K562 (cell line): ENCODE results near the gene ACYP2. TPM values are rescaled to one million over a fixed set of nuclear protein-coding genes. Genes with fewer than 3 reads are reported as not detected.

Source experiments
- CTCFL ChIP-seq: IDR thresholded peaks from 2 replicates; pipeline ENCODE4 v1.6.1; 2011; ENCODE audit warnings: borderline replicate concordance, low read depth, mild to moderate bottlenecking, moderate library complexity, low read length; ENCODE audit not compliant: insufficient read depth, poor library complexity, severe bottlenecking
- JUN ChIP-seq, 2 experiments: sonication (generic) in 1 of 2; formaldehyde crosslinking in 1 of 2; IDR thresholded peaks; 2 replicates each; pipeline versions ENCODE4 v1.6.1 to v1.8.0; 2012 to 2022; ENCODE audit warnings: borderline replicate concordance in 2 of 2, mild to moderate bottlenecking in 2 of 2, improper control_type of control experiment in 1 of 2, low read depth in 1 of 2, low read length in 1 of 2, missing genetic modification reagents in 1 of 2
- MXD1 ChIP-seq: fragments of 250-450 bp; sonication (Bioruptor Pico); IDR thresholded peaks from 2 replicates; pipeline ENCODE4 v1.8.0; 2021; ENCODE audit warnings: borderline replicate concordance, mild to moderate bottlenecking, moderate library complexity; ENCODE audit not compliant: poor library complexity, severe bottlenecking
- MYBL2 ChIP-seq, 2 experiments: fragments of 450-650 bp in 1 of 2; sonication (generic) in 1 of 2; formaldehyde crosslinking in 1 of 2; IDR thresholded peaks; 2 replicates each; pipeline versions ENCODE4 v1.6.1 to v1.8.1; 2017 to 2022; ENCODE audit warnings: borderline replicate concordance in 1 of 2, inconsistent platforms in 1 of 2, low read depth in 1 of 2, mild to moderate bottlenecking in 1 of 2, missing genetic modification reagents in 1 of 2, moderate library complexity in 1 of 2
- PTBP1 ChIP-seq: fragments of 200-400 bp; formaldehyde crosslinking; IDR thresholded peaks from 2 replicates; pipeline ENCODE4 v1.6.1; 2017; ENCODE audit warnings: low read depth, low read length
- RBM15 ChIP-seq: fragments of 200-400 bp; formaldehyde crosslinking; IDR thresholded peaks from 2 replicates; pipeline ENCODE4 v1.6.1; 2018; ENCODE audit warnings: mild to moderate bottlenecking, low read length, moderate library complexity; ENCODE audit not compliant: insufficient read depth
- TAL1 ChIP-seq: fragments of 450-650 bp; IDR thresholded peaks from 2 replicates; pipeline ENCODE4 v1.6.1; 2016; ENCODE audit warnings: mild to moderate bottlenecking
- ZNF3 ChIP-seq: fragments of 250-450 bp; sonication (Bioruptor Pico); IDR thresholded peaks from 2 replicates; pipeline ENCODE4 v1.5.0; 2021; ENCODE audit warnings: mild to moderate bottlenecking, moderate library complexity
- polyA plus RNA-seq, 8 experiments: library from polyadenylated mRNA; depleted of rRNA in 4 of 8; stranded (reverse) in 5 of 8; unstranded in 3 of 8; fragments of >200 nt; fragmentation: Nextera tagmentation in 2 of 8; fragmentation: Illumina TruSeq in 1 of 8; extraction: Ambion mirVana in 2 of 8; extraction: Trizol in 1 of 8; gene quantifications; 2 replicates each; pipeline versions ENCODE4 v1.2.1 to v1.2.3, GENCODE V29; 2011 to 2014; ENCODE audit warnings: inconsistent platforms in 1 of 8, missing spikeins in 1 of 8
- total RNA-seq, 7 experiments: library from RNA; depleted of rRNA in 6 of 7; stranded (reverse); fragments of >200 nt in 6 of 7; fragmentation: Illumina TruSeq in 2 of 7; extraction: Trizol in 2 of 7; gene quantifications; 2 replicates each; pipeline versions ENCODE4 v1.2.1 to v1.2.3, GENCODE V29; 2011 to 2021; ENCODE audit warnings: low replicate concordance in 1 of 7

The ACYP2 gene
- total and polyA plus RNA-seq, 9 of the 15 experiments (the other 6 are each of a cell fraction or from before 2014, with no cell fraction given), result 1.0 to 4.1 (median 2.0) TPM

- TF ChIP-seq MYBL2 (IDR thresholded peaks at IDR 0.05; ENCODE audit: low read depth), result no peak
- TF ChIP-seq MYBL2 (CRISPR knock-in tag; IDR thresholded peaks at IDR 0.05; ENCODE audit: borderline replicate concordance), result no peak
- no peak for TF ChIP-seq ZNF3 (CRISPR knock-in tag)
- TF ChIP-seq PTBP1, result no peak
- TF ChIP-seq MXD1, result no peak
- TF ChIP-seq TAL1, result no peak
- no peak for TF ChIP-seq RBM15
- TF ChIP-seq JUN (IDR thresholded peaks at IDR 0.05; ENCODE audit: borderline replicate concordance, low read depth, low read length), result 0 out of 2 replicates have a peak, but pooled peaks have one; percentile 3
- no peak for TF ChIP-seq JUN (CRISPR knock-in tag; IDR thresholded peaks at IDR 0.05; ENCODE audit: borderline replicate concordance)
- TF ChIP-seq CTCFL, result no peak
Measured at GRCh38 chr2:54255230-54256090, 140.0 kb downstream of the ACYP2 start (continued).
